Epithelial cell of esophagus (primary cell): Measurements from ENCODE around the gene DONSON.

Source experiments
- DNase-seq: peaks from one replicate; pipeline ENCODE4 v3.0.0; 2010; ENCODE audit warnings: low read depth
- H3K4me3 ChIP-seq: 2 replicates; pipeline ENCODE4 v1.5.1; 2011; ENCODE audit warnings: mild to moderate bottlenecking, low read length, control low read depth
- TF ChIP-seq, protein P1 (sequence below): IDR thresholded peaks from 2 replicates; pipeline ENCODE4 v1.5.1; 2011; ENCODE audit warnings: low read depth, mild to moderate bottlenecking, low read length, control low read depth, inconsistent platforms; ENCODE audit not compliant: insufficient read depth; ENCODE audit errors: missing control alignments

Gene DONSON

DNA sequence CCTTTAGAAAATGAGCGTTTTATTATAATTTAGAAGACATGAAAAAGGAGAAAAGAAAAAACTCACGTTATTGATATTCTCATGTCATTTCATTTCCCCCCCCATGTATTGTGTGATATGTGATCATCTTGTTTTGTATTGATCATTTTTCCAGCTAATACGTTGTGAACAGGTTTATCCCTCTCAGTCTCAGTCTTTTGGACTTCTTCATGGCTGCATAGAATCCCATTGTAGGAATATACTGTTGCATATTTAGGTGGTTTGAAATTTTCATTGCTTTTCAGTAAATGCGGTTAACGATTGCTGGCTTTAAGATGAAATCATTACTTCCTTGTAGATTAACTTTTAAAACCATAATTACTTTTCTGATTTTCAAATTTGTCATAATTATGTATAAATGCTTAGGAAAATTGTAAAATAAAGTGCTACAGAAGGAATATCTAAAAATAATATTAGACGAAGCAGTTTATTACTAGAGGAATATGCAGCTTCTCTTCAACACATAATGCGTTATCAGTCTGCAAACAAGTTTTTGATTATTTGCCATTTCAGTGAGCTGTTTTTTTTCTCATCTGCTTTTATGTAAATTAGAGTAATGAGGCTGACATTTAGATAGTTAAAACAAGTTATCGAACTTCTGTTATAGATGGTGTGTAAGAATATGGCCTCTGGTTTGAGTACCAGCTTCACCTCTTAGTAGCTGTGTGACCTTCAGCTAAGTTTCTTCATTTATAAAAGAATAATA, 43.9 kb downstream of the DONSON start:
- TF ChIP-seq, protein P1, sequence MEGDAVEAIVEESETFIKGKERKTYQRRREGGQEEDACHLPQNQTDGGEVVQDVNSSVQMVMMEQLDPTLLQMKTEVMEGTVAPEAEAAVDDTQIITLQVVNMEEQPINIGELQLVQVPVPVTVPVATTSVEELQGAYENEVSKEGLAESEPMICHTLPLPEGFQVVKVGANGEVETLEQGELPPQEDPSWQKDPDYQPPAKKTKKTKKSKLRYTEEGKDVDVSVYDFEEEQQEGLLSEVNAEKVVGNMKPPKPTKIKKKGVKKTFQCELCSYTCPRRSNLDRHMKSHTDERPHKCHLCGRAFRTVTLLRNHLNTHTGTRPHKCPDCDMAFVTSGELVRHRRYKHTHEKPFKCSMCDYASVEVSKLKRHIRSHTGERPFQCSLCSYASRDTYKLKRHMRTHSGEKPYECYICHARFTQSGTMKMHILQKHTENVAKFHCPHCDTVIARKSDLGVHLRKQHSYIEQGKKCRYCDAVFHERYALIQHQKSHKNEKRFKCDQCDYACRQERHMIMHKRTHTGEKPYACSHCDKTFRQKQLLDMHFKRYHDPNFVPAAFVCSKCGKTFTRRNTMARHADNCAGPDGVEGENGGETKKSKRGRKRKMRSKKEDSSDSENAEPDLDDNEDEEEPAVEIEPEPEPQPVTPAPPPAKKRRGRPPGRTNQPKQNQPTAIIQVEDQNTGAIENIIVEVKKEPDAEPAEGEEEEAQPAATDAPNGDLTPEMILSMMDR, result no peak
- no peak for DNase-seq
- peak overlapping the region; percentile 69 for H3K4me3 ChIP-seq

DNA sequence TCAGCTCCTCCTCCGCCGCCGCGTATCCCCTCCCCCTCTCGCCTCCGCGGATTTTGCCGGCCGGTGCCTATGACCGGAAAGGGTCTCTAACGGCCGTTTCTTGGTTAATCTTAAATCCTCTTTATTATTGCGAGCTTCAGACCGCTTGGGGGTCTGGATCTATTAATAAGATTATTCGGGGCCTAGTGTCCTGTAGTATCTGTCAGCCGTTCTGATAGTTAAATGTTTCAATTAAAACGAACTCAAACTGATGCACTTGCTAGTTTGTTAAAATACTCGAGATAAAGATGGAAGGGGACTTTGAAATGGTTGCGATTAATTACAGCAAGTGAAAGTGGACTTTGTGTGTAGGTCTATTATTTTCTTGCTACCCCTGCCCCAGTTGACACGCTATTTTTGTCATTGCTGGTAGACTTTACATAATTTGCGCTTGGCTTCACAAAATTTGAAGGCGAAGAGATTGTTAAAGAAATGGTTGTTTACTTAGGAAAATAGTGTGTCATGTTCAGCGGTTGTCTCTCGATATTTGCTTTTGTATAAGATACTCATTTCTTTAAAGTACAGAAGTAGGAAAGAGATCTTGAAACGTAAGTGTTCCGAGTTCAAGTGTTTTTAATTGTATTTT, 44.9 kb downstream of the DONSON start:
- H3K4me3 ChIP-seq, result peak overlapping the region; percentile 69
- DNase-seq, result peak; percentile 68
- TF ChIP-seq, protein P1, result no peak

DNA sequence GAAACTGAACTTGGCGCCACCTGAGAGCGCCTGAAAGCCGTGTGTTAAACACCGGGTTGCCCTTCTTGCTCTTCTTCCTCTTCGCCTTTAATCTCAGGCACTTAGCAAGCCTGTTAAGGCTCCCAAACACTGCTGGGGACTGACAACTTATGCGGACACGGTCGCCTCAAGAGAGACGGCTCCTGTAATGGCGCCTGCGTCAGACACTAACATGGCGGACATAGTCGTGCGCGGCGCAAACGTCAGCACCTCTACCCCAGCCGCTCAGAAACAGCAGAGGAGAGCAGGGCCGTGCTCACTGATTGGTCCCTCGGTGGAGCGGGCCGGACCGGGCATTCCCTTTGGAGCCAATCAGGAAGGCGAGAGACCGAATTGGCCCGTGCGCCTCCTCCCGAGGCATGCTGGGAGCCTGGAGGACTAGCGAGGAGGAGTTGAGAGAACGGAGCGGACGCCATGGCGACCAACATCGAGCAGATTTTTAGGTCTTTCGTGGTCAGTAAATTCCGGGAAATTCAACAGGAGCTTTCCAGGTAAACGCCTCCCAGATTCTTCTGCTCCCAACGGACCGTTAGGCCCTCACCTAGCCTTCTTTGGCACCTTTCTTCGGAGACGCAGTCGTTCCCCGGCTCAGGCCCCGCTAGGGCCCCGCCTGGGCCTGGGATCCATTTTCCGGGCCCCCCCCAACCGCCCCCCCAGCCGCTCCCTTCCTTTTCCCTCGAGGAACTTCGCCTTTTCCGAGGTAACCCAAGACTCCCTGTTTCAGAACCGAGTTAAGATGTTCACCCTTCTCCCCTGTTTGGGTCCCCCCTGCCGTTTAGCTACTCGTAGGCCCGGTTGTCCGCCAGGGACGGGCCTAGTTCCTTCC, 45.6 kb downstream of the DONSON start, which contains the start of gene SON:
Gene SON (plus strand): TSS at position 399 of the 865 bp plus-strand sequence. CDS start 55 bp downstream, at position 454.
- peak; percentile 100 for DNase-seq
- H3K4me3 ChIP-seq, result peak within 1 kb of the TSS; percentile 69
- TF ChIP-seq, protein P1, result no peak

DNA sequence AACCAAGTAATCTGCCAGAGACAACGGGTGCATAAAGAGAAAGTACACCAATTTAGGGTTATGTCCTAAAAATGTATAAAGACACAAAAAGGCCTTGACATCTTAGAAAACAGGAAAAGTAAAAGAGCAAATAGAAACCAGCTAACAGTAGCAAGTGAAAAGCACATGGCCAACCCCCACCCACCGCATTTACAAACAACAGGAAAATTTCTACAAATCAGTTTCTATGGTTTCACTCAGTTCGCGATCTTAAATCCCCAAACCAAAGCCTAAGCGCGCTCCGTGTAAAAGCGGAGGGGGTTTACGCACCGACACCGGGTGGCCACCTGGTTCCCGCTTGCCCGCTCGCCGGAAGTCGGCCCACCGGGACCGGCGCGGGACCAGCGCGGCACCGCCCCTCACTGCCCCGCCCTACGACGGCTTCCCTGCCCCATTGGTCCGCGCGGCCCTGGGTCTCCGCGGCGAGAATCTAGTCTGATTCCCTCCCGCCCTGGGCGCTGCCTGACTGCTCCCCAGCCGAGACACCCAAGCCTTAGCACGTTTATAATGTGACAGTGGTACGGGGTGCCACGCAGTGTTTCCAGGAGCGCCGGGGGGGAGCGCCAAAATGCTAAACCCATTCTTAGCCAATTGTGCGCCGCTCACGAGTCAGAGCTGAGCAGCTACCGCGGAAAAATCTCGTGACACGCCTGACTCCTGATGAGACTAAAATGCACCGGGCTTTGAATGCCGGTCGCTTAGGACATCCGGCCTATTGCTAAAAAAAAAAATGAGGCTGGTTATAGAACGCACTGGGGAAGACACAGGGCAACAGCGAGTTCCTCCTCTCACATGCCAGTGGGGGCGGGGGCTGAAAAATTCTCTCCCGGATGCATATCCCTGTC, 46.5 kb downstream of the DONSON start, which contains the start of gene GART:
Gene GART (minus strand): TSS at position 362 of the 884 bp plus-strand sequence. CDS start 2,802 bp downstream, outside the sequence.
- DNase-seq, result peak; percentile 86
- peak within 1 kb of the TSS; percentile 69 for H3K4me3 ChIP-seq
- TF ChIP-seq, protein P1, result no peak

DNA sequence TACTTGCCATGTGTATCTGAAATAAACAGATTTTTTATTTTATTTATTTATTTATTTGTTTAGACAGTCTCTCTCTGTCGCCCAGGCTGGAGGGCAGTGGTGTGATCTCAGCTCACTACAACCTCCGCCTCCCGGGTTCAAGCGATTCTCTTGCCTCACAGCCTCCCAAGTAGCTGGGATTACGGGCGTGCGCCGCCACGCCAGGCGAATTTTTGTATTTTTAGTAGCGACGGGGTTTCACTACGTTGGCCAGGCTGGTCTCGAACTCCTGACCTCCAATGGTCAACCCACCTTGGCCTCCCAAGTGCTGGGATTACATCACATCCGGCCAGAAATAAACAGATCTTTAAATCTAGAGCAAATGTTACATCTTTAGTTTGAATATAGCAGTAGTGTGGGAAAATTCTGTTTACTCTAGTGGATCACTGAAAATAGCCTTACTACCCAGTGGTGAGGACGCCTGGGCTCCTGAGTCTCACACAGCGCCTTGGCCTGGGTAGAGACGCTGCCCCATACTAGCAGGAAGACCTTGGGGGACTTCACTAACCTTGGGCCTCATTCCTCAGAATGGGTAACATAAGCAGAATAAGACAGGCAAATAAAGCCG, 47.3 kb downstream of the DONSON start:
- H3K4me3 ChIP-seq, result peak overlapping the region; percentile 69
- DNase-seq, result peak; percentile 20
- TF ChIP-seq, protein P1, result no peak
